Measurements from ENCODE around the gene MT1H. TPM values are rescaled to one million over a fixed set of nuclear protein-coding genes. Genes with fewer than 3 reads are reported as not detected.

The MT1H gene
- total and polyA plus RNA-seq, 2 of the 13 experiments (the other 11 are each of a cell fraction or from before 2014, with no cell fraction given): 0.60 TPM; not detected in 1

GRCh38 chr16:56625140-56625942 is 44.3 kb upstream of the MT1H start, which contains the start of gene MT1E (continued):
- TF ChIP-seq, protein P1, sequence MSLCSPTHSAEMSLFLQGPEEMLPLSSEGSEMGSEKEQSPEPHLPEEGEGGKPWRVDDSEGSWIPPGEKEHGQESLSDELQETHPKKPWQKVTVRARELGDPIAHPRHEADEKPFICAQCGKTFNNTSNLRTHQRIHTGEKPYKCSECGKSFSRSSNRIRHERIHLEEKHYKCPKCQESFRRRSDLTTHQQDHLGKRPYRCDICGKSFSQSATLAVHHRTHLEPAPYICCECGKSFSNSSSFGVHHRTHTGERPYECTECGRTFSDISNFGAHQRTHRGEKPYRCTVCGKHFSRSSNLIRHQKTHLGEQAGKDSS (CRISPR knock-in tag; IDR thresholded peaks at IDR 0.05; ENCODE audit: borderline replicate concordance, low read depth): no peak
- TF ChIP-seq ZNF33A (CRISPR knock-in tag; IDR thresholded peaks at IDR 0.05; ENCODE audit: borderline replicate concordance) (no peak), HOXA3 (CRISPR knock-in tag; IDR thresholded peaks at IDR 0.05) (peak; percentile 52; the same call in 1 of the 2 replicates), MBNL3 (CRISPR knock-in tag; conservative IDR thresholded peaks at IDR 0.05) (no peak), ZNF549 (CRISPR knock-in tag; IDR thresholded peaks at IDR 0.05) (no peak), ZNF577 (CRISPR knock-in tag; IDR thresholded peaks at IDR 0.05; ENCODE audit: borderline replicate concordance, low read depth) (no peak), CEBPB (IDR thresholded peaks at IDR 0.05; ENCODE audit: borderline replicate concordance, low read depth, low read length) (no peak), TCF12 (IDR thresholded peaks at IDR 0.05) (no peak), TCF12 (CRISPR knock-in tag; IDR thresholded peaks at IDR 0.05) (no peak), SP1 (IDR thresholded peaks at IDR 0.05) (no peak), SP1 (CRISPR knock-in tag; IDR thresholded peaks at IDR 0.05) (no peak), SATB2 (CRISPR knock-in tag; IDR thresholded peaks at IDR 0.05) (no peak), TBX3 (IDR thresholded peaks at IDR 0.05; ENCODE audit: borderline replicate concordance) (0 out of 2 replicates have a peak, but pooled peaks have one; percentile 19), ZNF383 (CRISPR knock-in tag; IDR thresholded peaks at IDR 0.05; ENCODE audit: borderline replicate concordance) (no peak), KMT2B (CRISPR knock-in tag; IDR thresholded peaks at IDR 0.05) (peak; percentile 54; the same call in 1 of the 2 replicates), ZNF569 (CRISPR knock-in tag; IDR thresholded peaks at IDR 0.05; ENCODE audit: borderline replicate concordance) (no peak), ZNF775 (CRISPR knock-in tag; IDR thresholded peaks at IDR 0.05; ENCODE audit: borderline replicate concordance) (no peak), ZBTB34 (CRISPR knock-in tag; IDR thresholded peaks at IDR 0.05) (no peak), ZNF317 (CRISPR knock-in tag; IDR thresholded peaks at IDR 0.05) (0 out of 2 replicates have a peak, but pooled peaks have one; percentile 9), HNF4G (IDR thresholded peaks at IDR 0.05; ENCODE audit: borderline replicate concordance, low read depth, low read length) (no peak; the same call in 1 of the 2 replicates), HNF4G (CRISPR knock-in tag; IDR thresholded peaks at IDR 0.05; ENCODE audit: borderline replicate concordance, low read depth) (no peak), ZNF431 (CRISPR knock-in tag; IDR thresholded peaks at IDR 0.05; ENCODE audit: borderline replicate concordance, low read depth) (0 out of 2 replicates have a peak, but pooled peaks have one; percentile 60), FLYWCH1 (CRISPR knock-in tag; IDR thresholded peaks at IDR 0.05) (no peak), ZBTB14 (CRISPR knock-in tag; IDR thresholded peaks at IDR 0.05) (no peak), FIP1L1 (IDR thresholded peaks at IDR 0.05; ENCODE audit: borderline replicate concordance, insufficient read depth, low read depth, low read length) (no peak)
- TF ChIP-seq, protein P2, sequence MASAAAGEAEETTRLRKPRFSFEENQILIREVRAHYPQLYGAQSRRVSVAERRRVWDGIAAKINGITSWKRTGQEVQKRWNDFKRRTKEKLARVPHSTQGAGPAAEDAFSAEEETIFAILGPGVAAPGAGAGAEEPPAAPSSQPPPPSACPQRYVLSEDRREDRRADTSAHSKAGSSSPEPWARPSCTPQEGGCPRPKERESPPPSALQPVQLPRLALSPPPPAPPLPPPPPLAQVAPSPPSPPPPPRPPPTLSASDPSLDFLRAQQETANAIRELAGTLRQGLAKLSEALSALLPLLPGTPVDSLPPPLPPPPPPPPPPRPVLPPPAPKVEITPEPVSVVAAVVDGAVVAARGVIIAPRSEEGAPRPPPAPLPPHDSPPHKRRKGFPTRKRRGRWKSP (CRISPR knock-in tag; IDR thresholded peaks at IDR 0.05): peak; percentile 89

Measured in HepG2 (cell line).